ENCODE measurements around the gene ILDR1. TPM values are rescaled to one million over a fixed set of nuclear protein-coding genes. Genes with fewer than 3 reads are reported as not detected.

ILDR1 gene
- total and polyA plus RNA-seq, 2 of the 4 experiments (the other 2 are of a cell fraction), result not detected

DNA sequence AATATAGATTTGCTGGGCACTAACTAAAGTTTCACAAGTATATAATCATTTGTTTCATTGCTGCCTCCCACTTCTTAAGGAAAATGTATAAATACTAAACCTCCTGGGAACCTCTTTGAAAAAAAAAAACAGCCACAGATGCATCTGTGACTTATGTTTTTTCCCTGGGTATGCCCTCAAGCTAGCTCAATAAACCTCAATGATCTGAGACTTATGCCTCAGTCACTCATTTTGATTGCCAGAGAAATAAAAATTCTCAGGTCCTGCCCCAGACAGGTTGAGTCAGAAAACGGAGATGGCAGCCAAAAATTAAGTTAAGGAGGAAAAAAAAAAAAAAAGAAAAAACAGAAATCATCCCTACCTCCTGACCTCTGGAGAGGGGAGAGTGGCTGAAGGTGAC is 22.1 kb downstream of the ILDR1 start:
- ChIA-PET CTCF (no interaction called here), POLR2A (ENCODE audit: unreplicated experiment) (no interaction called here)
- TF ChIP-seq MAZ (IDR thresholded peaks at IDR 0.05; ENCODE audit: borderline replicate concordance, low read depth, low read length) (no peak), CHD1 (IDR thresholded peaks at IDR 0.05; ENCODE audit: low read depth, low read length) (no peak), RFX5 (IDR thresholded peaks at IDR 0.05; ENCODE audit: low read depth, low read length) (no peak), RAD21 (IDR thresholded peaks at IDR 0.05; ENCODE audit: low read length) (no peak), MAFK (IDR thresholded peaks at IDR 0.05; ENCODE audit: low read depth, low read length) (no peak), CEBPB (IDR thresholded peaks at IDR 0.05; ENCODE audit: low read depth, low read length) (no peak), POLR2A (IDR thresholded peaks at IDR 0.05; ENCODE audit: low read depth, low read length) (no peak), NFE2L2 (IDR thresholded peaks at IDR 0.05; ENCODE audit: low read depth, low read length) (no peak), RCOR1 (IDR thresholded peaks at IDR 0.05; ENCODE audit: insufficient replicate concordance, low read length) (no peak), SMC3 (IDR thresholded peaks at IDR 0.05; ENCODE audit: low read depth, low read length) (no peak), USF2 (IDR thresholded peaks at IDR 0.05; ENCODE audit: low read depth, low read length) (no peak), BHLHE40 (IDR thresholded peaks at IDR 0.05; ENCODE audit: low read depth, low read length) (no peak), FOS (IDR thresholded peaks at IDR 0.05; ENCODE audit: low read depth, low read length) (no peak), MXI1 (IDR thresholded peaks at IDR 0.05; ENCODE audit: borderline replicate concordance, low read depth, low read length) (no peak)
- TF ChIP-seq, protein P1, sequence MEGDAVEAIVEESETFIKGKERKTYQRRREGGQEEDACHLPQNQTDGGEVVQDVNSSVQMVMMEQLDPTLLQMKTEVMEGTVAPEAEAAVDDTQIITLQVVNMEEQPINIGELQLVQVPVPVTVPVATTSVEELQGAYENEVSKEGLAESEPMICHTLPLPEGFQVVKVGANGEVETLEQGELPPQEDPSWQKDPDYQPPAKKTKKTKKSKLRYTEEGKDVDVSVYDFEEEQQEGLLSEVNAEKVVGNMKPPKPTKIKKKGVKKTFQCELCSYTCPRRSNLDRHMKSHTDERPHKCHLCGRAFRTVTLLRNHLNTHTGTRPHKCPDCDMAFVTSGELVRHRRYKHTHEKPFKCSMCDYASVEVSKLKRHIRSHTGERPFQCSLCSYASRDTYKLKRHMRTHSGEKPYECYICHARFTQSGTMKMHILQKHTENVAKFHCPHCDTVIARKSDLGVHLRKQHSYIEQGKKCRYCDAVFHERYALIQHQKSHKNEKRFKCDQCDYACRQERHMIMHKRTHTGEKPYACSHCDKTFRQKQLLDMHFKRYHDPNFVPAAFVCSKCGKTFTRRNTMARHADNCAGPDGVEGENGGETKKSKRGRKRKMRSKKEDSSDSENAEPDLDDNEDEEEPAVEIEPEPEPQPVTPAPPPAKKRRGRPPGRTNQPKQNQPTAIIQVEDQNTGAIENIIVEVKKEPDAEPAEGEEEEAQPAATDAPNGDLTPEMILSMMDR (conservative IDR thresholded peaks at IDR 0.05; ENCODE audit: low read depth, low read length), result no peak
- TF ChIP-seq, protein P2, sequence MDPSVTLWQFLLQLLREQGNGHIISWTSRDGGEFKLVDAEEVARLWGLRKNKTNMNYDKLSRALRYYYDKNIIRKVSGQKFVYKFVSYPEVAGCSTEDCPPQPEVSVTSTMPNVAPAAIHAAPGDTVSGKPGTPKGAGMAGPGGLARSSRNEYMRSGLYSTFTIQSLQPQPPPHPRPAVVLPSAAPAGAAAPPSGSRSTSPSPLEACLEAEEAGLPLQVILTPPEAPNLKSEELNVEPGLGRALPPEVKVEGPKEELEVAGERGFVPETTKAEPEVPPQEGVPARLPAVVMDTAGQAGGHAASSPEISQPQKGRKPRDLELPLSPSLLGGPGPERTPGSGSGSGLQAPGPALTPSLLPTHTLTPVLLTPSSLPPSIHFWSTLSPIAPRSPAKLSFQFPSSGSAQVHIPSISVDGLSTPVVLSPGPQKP (IDR thresholded peaks at IDR 0.05; ENCODE audit: borderline replicate concordance, low read depth, low read length), result no peak
- ATAC-seq (ENCODE audit: low read depth), result no peak
- Histone ChIP-seq H3K14ac (replicated peaks; ENCODE audit: low read depth, low read length) (no peak overlapping the region), H3K4me2 (ENCODE audit: low read depth, low read length) (no peak overlapping the region), H2BK15ac (ENCODE audit: low read depth, low read length) (no peak overlapping the region), H2AK9ac (replicated peaks; ENCODE audit: low read depth, low read length, poor library complexity) (no peak overlapping the region), H3K23ac (ENCODE audit: low read depth, low read length) (no peak overlapping the region), H3K9me1 (ENCODE audit: insufficient read depth, low read length) (peaks cover 7% of the 10 kb centered on the region), H3K9me3 (ENCODE audit: control insufficient read depth, insufficient read depth, low read length) (no peaks in the 10 kb centered on the region), H4K20me1 (ENCODE audit: insufficient read depth, low read length) (no peaks in the 10 kb centered on the region), H3K56ac (ENCODE audit: extremely low read depth, insufficient read depth, low read length) (no peak overlapping the region), H4K91ac (ENCODE audit: insufficient read depth, low read depth, low read length) (no peak overlapping the region), H3K4me1 (ENCODE audit: control insufficient read depth, insufficient read depth, low read length) (peaks cover 6% of the 10 kb centered on the region), H2AFZ (replicated peaks; ENCODE audit: low read length, poor library complexity) (no peak overlapping the region), H2BK5ac (ENCODE audit: low read depth, low read length, poor library complexity, severe bottlenecking) (no peak overlapping the region), H3K9ac (ENCODE audit: low read depth, low read length) (no peak overlapping the region), H4K8ac (ENCODE audit: low read depth in 2 of 2, low read length in 2 of 2) (no peak overlapping the region), H2BK120ac (ENCODE audit: low read depth, low read length) (no peak overlapping the region), H3K27ac (ENCODE audit: insufficient read depth, low read length) (no peak overlapping the region), H3K27me3 (ENCODE audit: control insufficient read depth, insufficient read depth, low read length) (no peaks in the 10 kb centered on the region; the same call in 1 of the 2 replicates), H3K4ac (ENCODE audit: low read depth, low read length) (no peak overlapping the region), H2BK20ac (ENCODE audit: low read depth, low read length) (no peak overlapping the region), H4K5ac (ENCODE audit: low read depth, low read length) (no peak overlapping the region), H3K36me3 (ENCODE audit: control insufficient read depth, insufficient read depth, low read length) (no peaks in the 10 kb centered on the region), H2AK5ac (ENCODE audit: low read depth, low read length) (no peak overlapping the region), H3K4me3 (ENCODE audit: insufficient read depth, low read depth, low read length) (no peak overlapping the region), H3K79me1 (ENCODE audit: low read depth in 1 of 2, low read length in 2 of 2) (no peaks in the 10 kb centered on the region), H3K18ac (ENCODE audit: low read depth, low read length) (no peak overlapping the region)
- BruUV-seq (replicated peaks), result no TSS peak
- no peak for DNase-seq
- dilution Hi-C loops (cut with HindIII; ENCODE audit: low sequenced_read_pairs, unreplicated experiment), result no loop called here
- in situ Hi-C loops (cut with MboI; ENCODE audit: low sequenced_read_pairs), result no loop called here
- intact Hi-C loops (cut with micrococcal nuclease), result loop anchor here (5.0 kb wide), 1 partner anchor 453 kb away; the partner anchor contains the start of gene POLQ
- WGBS, 2 experiments (ENCODE audit: extremely low coverage in 2 of 2, insufficient read length in 1 of 2), result no CpG with 5 or more reads among the region's 1 CpG
